Thyroid gland (tissue), 4 donors: ENCODE results near the gene SH3TC1.

ENCODE experiments used
- CTCF ChIP-seq, 6 experiments: fragments of 200-600 bp in 3 of 6; fragments of 450-650 bp in 3 of 6; sonication (generic) in 3 of 6; IDR thresholded peaks; one replicate each; pipeline ENCODE4 v1.5.1; 2016 to 2019; ENCODE audit warnings: antibody characterized with exemption in 6 of 6, mild to moderate bottlenecking in 2 of 6, inconsistent platforms in 1 of 6, moderate library complexity in 1 of 6
- POLR2A ChIP-seq, 2 donors: fragments of 450-650 bp; IDR thresholded peaks; one replicate each; pipeline ENCODE4 v1.6.1; 2017; ENCODE audit warnings: antibody characterized with exemption in 2 of 2, mild to moderate bottlenecking in 2 of 2, moderate library complexity in 1 of 2

GRCh38 chr4:8168832-8169598 lies 30.1 kb upstream of the SH3TC1 start:
- no peak for TF ChIP-seq POLR2A (IDR thresholded peaks at IDR 0.05)
- TF ChIP-seq CTCF (IDR thresholded peaks at IDR 0.05), result no peak
